WTC11 (cell line): Measurements from ENCODE around the gene PLXNB2. TPM values are rescaled to one million over a fixed set of nuclear protein-coding genes. Genes with fewer than 3 reads are reported as not detected.

Source experiments
- ATAC-seq: fragments of 200-7000 bp; cut with Tn5 transposase; 2 replicates; pipeline ENCODE4 v1.10.0; 2021; ENCODE audit warnings: mild to moderate bottlenecking, moderate library complexity
- CTCF ChIA-PET: fragments of 300-600 bp; sonication (Branson Sonifier 250); formaldehyde crosslinking; loops from one replicate; lab custom pipeline; 2021; ENCODE audit warnings: antibody characterized with exemption; lab: Charles Lee
- POLR2A ChIA-PET: fragments of 350-600 bp; sonication (Branson Sonifier 250); formaldehyde crosslinking; loops from one replicate; lab custom pipeline; 2021; ENCODE audit warnings: antibody characterized with exemption; lab: Charles Lee
- DNase-seq: peaks from one replicate; pipeline ENCODE4 v3.0.0; 2021; ENCODE audit warnings: low spot score
- H3K27ac Mint-ChIP-seq: 2 replicates; pipeline ENCODE4 v1.8.0; 2021; ENCODE audit warnings: mixed read lengths
- H3K27me3 Mint-ChIP-seq: 2 replicates; pipeline ENCODE4 v1.8.0; 2021; ENCODE audit warnings: low read depth, mild to moderate bottlenecking, moderate library complexity, mixed read lengths
- H3K36me3 Mint-ChIP-seq: 2 replicates; pipeline ENCODE4 v1.8.0; 2021; ENCODE audit warnings: mixed read lengths
- H3K4me1 Mint-ChIP-seq: 2 replicates; pipeline ENCODE4 v1.8.0; 2022; ENCODE audit warnings: mixed read lengths
- H3K4me3 Mint-ChIP-seq: 2 replicates; pipeline ENCODE4 v1.8.0; 2021; ENCODE audit warnings: mild to moderate bottlenecking, moderate library complexity, mixed read lengths
- H3K9me3 Mint-ChIP-seq: 2 replicates; pipeline ENCODE4 v1.8.0; 2021; ENCODE audit warnings: mixed read lengths
- ARID4B ChIP-seq: sonication (generic); formaldehyde crosslinking; IDR thresholded peaks from 2 replicates; pipeline ENCODE4 v1.8.0; 2023; ENCODE audit warnings: missing genetic modification reagents, mild to moderate bottlenecking, borderline replicate concordance
- CBFB ChIP-seq: sonication (generic); formaldehyde crosslinking; IDR thresholded peaks from 2 replicates; pipeline ENCODE4 v1.8.1; 2022; ENCODE audit warnings: mild to moderate bottlenecking, low read depth, missing genetic modification reagents
- E2F5 ChIP-seq: sonication (generic); formaldehyde crosslinking; IDR thresholded peaks from 2 replicates; pipeline ENCODE4 v1.8.1; 2022; ENCODE audit warnings: mild to moderate bottlenecking, moderate library complexity, missing genetic modification reagents
- ERG ChIP-seq: fragments of 250-450 bp; sonication (Bioruptor Pico); IDR thresholded peaks from 2 replicates; pipeline ENCODE4 v1.8.0; 2021; ENCODE audit warnings: mild to moderate bottlenecking
- FOXJ3 ChIP-seq: sonication (generic); formaldehyde crosslinking; IDR thresholded peaks from 2 replicates; pipeline ENCODE4 v1.9.0; 2021; ENCODE audit warnings: missing genetic modification reagents, mild to moderate bottlenecking, borderline replicate concordance
- FOXK1 ChIP-seq: sonication (generic); formaldehyde crosslinking; IDR thresholded peaks from 2 replicates; pipeline ENCODE4 v1.8.0; 2022; ENCODE audit warnings: mild to moderate bottlenecking, moderate library complexity, missing genetic modification reagents
- FOXP1 ChIP-seq: sonication (generic); formaldehyde crosslinking; IDR thresholded peaks from 2 replicates; pipeline ENCODE4 v1.8.0; 2022; ENCODE audit warnings: missing genetic modification reagents, mild to moderate bottlenecking, moderate library complexity, borderline replicate concordance
- GTF2I ChIP-seq: fragments of 250-450 bp; sonication (Bioruptor Pico); conservative IDR thresholded peaks from 2 replicates; pipeline ENCODE4 v1.4.0; 2021; ENCODE audit warnings: mild to moderate bottlenecking
- HMGA2 ChIP-seq: fragments of 250-450 bp; sonication (Bioruptor Pico); IDR thresholded peaks from 2 replicates; pipeline ENCODE4 v1.4.0; 2021; ENCODE audit warnings: mild to moderate bottlenecking, moderate library complexity
- IRF2 ChIP-seq: sonication (generic); formaldehyde crosslinking; IDR thresholded peaks from 2 replicates; pipeline ENCODE4 v1.8.0; 2022; ENCODE audit warnings: low read depth, missing genetic modification reagents, borderline replicate concordance
- TCF7 ChIP-seq: sonication (generic); formaldehyde crosslinking; IDR thresholded peaks from 2 replicates; pipeline ENCODE4 v1.8.0; 2022; ENCODE audit warnings: mild to moderate bottlenecking, low read depth, missing genetic modification reagents, moderate library complexity
- ZNF121 ChIP-seq: sonication (generic); formaldehyde crosslinking; IDR thresholded peaks from 2 replicates; pipeline ENCODE4 v1.8.0; 2023; ENCODE audit warnings: missing genetic modification reagents
- ZNF232 ChIP-seq: sonication (generic); formaldehyde crosslinking; IDR thresholded peaks from 2 replicates; pipeline ENCODE4 v1.8.0; 2022; ENCODE audit warnings: mild to moderate bottlenecking, missing genetic modification reagents
- total RNA-seq: library from RNA; stranded (reverse); gene quantifications from 3 replicates; pipeline ENCODE4 v1.2.3, GENCODE V29; 2021
- TF ChIP-seq, protein P1 (sequence below): sonication (generic); formaldehyde crosslinking; IDR thresholded peaks from 2 replicates; pipeline ENCODE4 v1.8.1; 2022; ENCODE audit warnings: missing genetic modification reagents, borderline replicate concordance
- TF ChIP-seq, protein P2 (sequence below): fragments of 250-450 bp; sonication (Bioruptor Pico); IDR thresholded peaks from 2 replicates; pipeline ENCODE4 v1.9.0; 2021; ENCODE audit warnings: mild to moderate bottlenecking

Gene PLXNB2
- total RNA-seq, 1 experiment from 2014 or later = 113 TPM

- TF ChIP-seq ARID4B = no peak
- no peak for TF ChIP-seq E2F5 (CRISPR knock-in tag)
- TF ChIP-seq, protein P1, sequence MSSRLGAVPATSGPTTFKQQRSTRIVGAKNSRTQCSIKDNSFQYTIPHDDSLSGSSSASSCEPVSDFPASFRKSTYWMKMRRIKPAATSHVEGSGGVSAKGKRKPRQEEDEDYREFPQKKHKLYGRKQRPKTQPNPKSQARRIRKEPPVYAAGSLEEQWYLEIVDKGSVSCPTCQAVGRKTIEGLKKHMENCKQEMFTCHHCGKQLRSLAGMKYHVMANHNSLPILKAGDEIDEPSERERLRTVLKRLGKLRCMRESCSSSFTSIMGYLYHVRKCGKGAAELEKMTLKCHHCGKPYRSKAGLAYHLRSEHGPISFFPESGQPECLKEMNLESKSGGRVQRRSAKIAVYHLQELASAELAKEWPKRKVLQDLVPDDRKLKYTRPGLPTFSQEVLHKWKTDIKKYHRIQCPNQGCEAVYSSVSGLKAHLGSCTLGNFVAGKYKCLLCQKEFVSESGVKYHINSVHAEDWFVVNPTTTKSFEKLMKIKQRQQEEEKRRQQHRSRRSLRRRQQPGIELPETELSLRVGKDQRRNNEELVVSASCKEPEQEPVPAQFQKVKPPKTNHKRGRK (CRISPR knock-in tag) = no peak
- no peak for TF ChIP-seq HMGA2
- no peak for TF ChIP-seq ERG (CRISPR knock-in tag)
- no peak for TF ChIP-seq TCF7 (CRISPR knock-in tag)
- no peak for TF ChIP-seq FOXP1 (CRISPR knock-in tag)
- no peak for TF ChIP-seq FOXJ3 (CRISPR knock-in tag)
These were observed 10.9 kb upstream of the PLXNB2 start (continued) for GRCh38 chr22:50318356-50318697.

DNA sequence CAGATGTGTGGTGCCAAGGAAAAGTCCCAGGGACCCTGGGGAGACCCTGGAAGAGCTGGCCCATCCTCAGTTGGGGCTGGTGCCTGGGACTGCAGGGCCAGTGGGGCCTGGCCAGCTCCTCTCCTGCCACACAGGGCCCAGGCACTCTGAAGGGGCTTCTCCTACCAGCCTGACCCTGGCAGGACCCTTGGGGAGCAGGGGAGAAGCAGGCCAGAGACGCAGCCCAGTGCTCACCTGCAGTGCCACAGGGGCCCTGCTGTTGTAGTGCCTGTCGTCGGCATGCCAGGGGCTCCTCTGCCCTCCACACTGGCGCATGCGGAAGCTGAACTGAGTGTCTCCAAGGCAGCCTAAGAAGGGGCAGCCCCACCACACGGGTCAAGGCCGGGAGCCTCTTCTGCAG is 10.2 kb upstream of the PLXNB2 start:
- ATAC-seq = no peak
- Mint-ChIP-seq H3K9me3 (no peaks in the 10 kb centered on the region), H3K4me1 (peaks cover 5% of the 10 kb centered on the region), H3K4me3 (no peak overlapping the region), H3K36me3 (no peaks in the 10 kb centered on the region), H3K27ac (no peak overlapping the region), H3K27me3 (no peaks in the 10 kb centered on the region; the same call in 1 of the 2 replicates)
- no peak for DNase-seq
- POLR2A ChIA-PET = no interaction called here
- TF ChIP-seq FOXP1 (CRISPR knock-in tag) (no peak), ZNF232 (CRISPR knock-in tag) (no peak), GTF2I (no peak), ERG (CRISPR knock-in tag) (no peak), IRF2 (CRISPR knock-in tag) (no peak)
- CTCF ChIA-PET = interaction anchor here (1.5 to 2.4 kb wide), 3 partner anchors 9 to 50 kb away, joined by 4 to 7 read pairs (median 6); partner anchors contain the start of gene DENND6B

- H3K4me3 Mint-ChIP-seq = no peak overlapping the region
- DNase-seq = no peak
- POLR2A ChIA-PET = no interaction called here
- TF ChIP-seq, protein P2, sequence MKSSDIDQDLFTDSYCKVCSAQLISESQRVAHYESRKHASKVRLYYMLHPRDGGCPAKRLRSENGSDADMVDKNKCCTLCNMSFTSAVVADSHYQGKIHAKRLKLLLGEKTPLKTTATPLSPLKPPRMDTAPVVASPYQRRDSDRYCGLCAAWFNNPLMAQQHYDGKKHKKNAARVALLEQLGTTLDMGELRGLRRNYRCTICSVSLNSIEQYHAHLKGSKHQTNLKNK (CRISPR knock-in tag) = no peak
- TF ChIP-seq FOXK1 (CRISPR knock-in tag) (no peak), CBFB (CRISPR knock-in tag) (no peak), ZNF121 (CRISPR knock-in tag) (no peak)
- TF ChIP-seq, all 79 proteins: peak for 0
- no peaks in the 10 kb centered on the region for H3K9me3 Mint-ChIP-seq
- H3K27me3 Mint-ChIP-seq = no peaks in the 10 kb centered on the region; the same call in 1 of the 2 replicates
- peaks cover 5% of the 10 kb centered on the region for H3K4me1 Mint-ChIP-seq
- no peak overlapping the region for H3K27ac Mint-ChIP-seq
- CTCF ChIA-PET = interaction anchor here (0.6 to 2.4 kb wide), 6 partner anchors 8 to 356 kb away, joined by 3 to 7 read pairs (median 5); partner anchors contain the start of genes DENND6B, PLXNB2 and SHANK3
- no peak for ATAC-seq
- no peaks in the 10 kb centered on the region for H3K36me3 Mint-ChIP-seq
These were observed 9.7 kb upstream of the PLXNB2 start for GRCh38 chr22:50317178-50317577.
